MCF 10A (cell line): ENCODE data around the gene ELP5. TPM values are rescaled to one million over a fixed set of nuclear protein-coding genes. Genes with fewer than 3 reads are reported as not detected.

Experiments used
- BruUV-seq: library from RNA; stranded (reverse); fragments of 400-500 nt; replicated peaks from 2 replicates; lab custom pipeline; 2021; lab: Mats Ljungman, UMichigan
- CTCF ChIA-PET: fragments of 300-600 bp; sonication (Branson Sonifier 250); formaldehyde crosslinking; extraction: SDS; loops from one replicate; lab custom pipeline; 2021; ENCODE audit warnings: antibody characterized with exemption, inconsistent platforms; lab: Yijun Ruan, JAX
- POLR2A ChIA-PET: fragments of 300-600, 350-650 bp; sonication (Branson Sonifier 250); formaldehyde crosslinking; extraction: SDS; loops from one replicate; lab custom pipeline; 2020; ENCODE audit warnings: antibody characterized with exemption, inconsistent platforms; lab: Yijun Ruan, JAX
- DNase-seq: peaks from one replicate; pipeline ENCODE4 v3.0.0-alpha.2; 2018; ENCODE audit not compliant: unreplicated experiment
- H3K27ac Mint-ChIP-seq: one replicate; pipeline ENCODE4 v1.8.0; 2022; ENCODE audit warnings: mild to moderate bottlenecking, low read depth, mixed read lengths; ENCODE audit not compliant: unreplicated experiment
- H3K27me3 Mint-ChIP-seq: one replicate; pipeline ENCODE4 v1.8.0; 2022; ENCODE audit warnings: mixed read lengths; ENCODE audit not compliant: insufficient read depth, unreplicated experiment
- H3K36me3 Mint-ChIP-seq: one replicate; pipeline ENCODE4 v1.8.0; 2022; ENCODE audit warnings: mild to moderate bottlenecking, moderate library complexity, mixed read lengths; ENCODE audit not compliant: insufficient read depth, unreplicated experiment
- H3K4me1 Mint-ChIP-seq: one replicate; pipeline ENCODE4 v1.8.0; 2022; ENCODE audit warnings: mixed read lengths; ENCODE audit not compliant: insufficient read depth, unreplicated experiment
- H3K4me3 Mint-ChIP-seq: one replicate; pipeline ENCODE4 v1.8.0; 2022; ENCODE audit warnings: mild to moderate bottlenecking, moderate library complexity, mixed read lengths; ENCODE audit not compliant: unreplicated experiment
- H3K9me3 Mint-ChIP-seq: one replicate; pipeline ENCODE4 v1.8.0; 2022; ENCODE audit warnings: mixed read lengths; ENCODE audit not compliant: unreplicated experiment
- CTCF ChIP-seq: fragments of 200-600 bp; IDR thresholded peaks from one replicate; pipeline ENCODE4 v1.8.0; 2022; ENCODE audit warnings: antibody characterized with exemption, mild to moderate bottlenecking; ENCODE audit not compliant: unreplicated experiment
- intact Hi-C: fragments of 100-400 bp; cut with micrococcal nuclease; formaldehyde crosslinking; loops from 2 replicates; pipeline ENCODE4 v1.14.1; 2022
- microRNA-seq: library from miRNA; unstranded; fragments of <30 nt; microRNA quantifications from one replicate; pipeline ENCODE4 v1.2.0, GENCODE V29; 2022
- total RNA-seq: library from RNA; stranded (reverse); gene quantifications from 2 replicates; pipeline ENCODE4 v1.2.3, GENCODE V29; 2022

The ELP5 gene
- total RNA-seq, 1 experiment from 2014 or later: 91.3 TPM

- H3K27ac Mint-ChIP-seq: peak within 1 kb of the TSS; percentile 90
- ChIA-PET POLR2A (interaction anchor here (0.6 to 0.7 kb wide), 3 partner anchors 22 to 363 kb away, joined by 3 read pairs; no protein-coding TSS in a partner anchor), CTCF (no interaction called here)
- H3K4me1 Mint-ChIP-seq: peaks cover 24% of the 10 kb centered on the region
- no peaks in the 10 kb centered on the region for H3K27me3 Mint-ChIP-seq
- peak; percentile 100 for DNase-seq
- intact Hi-C loops: no loop called here
- no peak for TF ChIP-seq CTCF
- H3K4me3 Mint-ChIP-seq: peak within 1 kb of the TSS; percentile 88
- H3K9me3 Mint-ChIP-seq: no peaks in the 10 kb centered on the region
- no TSS peak for BruUV-seq
- peaks cover 48% of the 10 kb centered on the region for H3K36me3 Mint-ChIP-seq
These were observed 55.1 kb downstream of the ELP5 start, which contains the start of gene EIF5A for GRCh38 chr17:7306911-7307685. TSS of gene EIF5A (plus strand) at chr17:7307628. CDS start at chr17:7309636, 2,008 bp downstream.

- no TSS peak for BruUV-seq
- POLR2A ChIA-PET: interaction anchor here (0.7 to 3.0 kb wide), 16 partner anchors 12 to 262 kb away, joined by 3 to 18 read pairs (median 3); partner anchors contain the start of genes GABARAP, NEURL4 and POLR2A
- intact Hi-C loops: no loop called here
- CTCF ChIA-PET: interaction anchor here (0.6 to 1.8 kb wide), 4 partner anchors 11 to 43 kb away, joined by 3 to 10 read pairs (median 4); partner anchors contain the start of gene SLC2A4
- no peak for DNase-seq
- H3K27ac Mint-ChIP-seq: peak overlapping the region; percentile 90
- peak overlapping the region; percentile 88 for H3K4me3 Mint-ChIP-seq
- H3K36me3 Mint-ChIP-seq: peaks cover 57% of the 10 kb centered on the region
- TF ChIP-seq CTCF: peak; percentile 11
- no peaks in the 10 kb centered on the region for H3K27me3 Mint-ChIP-seq
- H3K9me3 Mint-ChIP-seq: no peaks in the 10 kb centered on the region
- peaks cover 25% of the 10 kb centered on the region for H3K4me1 Mint-ChIP-seq
These were observed 55.9 kb downstream of the ELP5 start for GRCh38 chr17:7307686-7308624.

GRCh38 chr17:7308625-7309433 lies 56.8 kb downstream of the ELP5 start:
- Mint-ChIP-seq H3K27ac (peak overlapping the region; percentile 90), H3K4me1 (peaks cover 29% of the 10 kb centered on the region), H3K36me3 (peaks cover 65% of the 10 kb centered on the region), H3K4me3 (peak overlapping the region; percentile 88), H3K9me3 (no peaks in the 10 kb centered on the region), H3K27me3 (no peaks in the 10 kb centered on the region)
- TSS peak; percentile 93 for BruUV-seq
- no peak for TF ChIP-seq CTCF
- DNase-seq: peak; percentile 87
- CTCF ChIA-PET: interaction anchor here (0.6 to 1.8 kb wide), 5 partner anchors 12 to 44 kb away, joined by 3 to 10 read pairs (median 5); partner anchors contain the start of gene SLC2A4
- intact Hi-C loops: no loop called here
- POLR2A ChIA-PET: interaction anchor here (0.7 to 3.0 kb wide), 19 partner anchors 12 to 408 kb away, joined by 3 to 18 read pairs (median 3); partner anchors contain the start of genes CTDNEP1, ELP5, GABARAP and NEURL4

Small RNA genes lying within 50 kb of the gene (microRNA-seq; reads per million reads assigned to microRNA genes)
- 1,631 reads per million, percentile 89 among the genes with 10 or more reads in this experiment for gene MIR324

Other genes with a start within 250 kb of the ELP5 start
- 155 and 209 TPM in 2 replicates for gene RNASEK, start 239.6 kb upstream of the ELP5 start, total RNA-seq
- not detected in 2 replicates for gene BCL6B, start 229.2 kb upstream of the ELP5 start, total RNA-seq
- gene SLC16A13, start 216.2 kb upstream of the ELP5 start, total RNA-seq: 7.5 and 11.1 TPM in 2 replicates
- gene SLC16A11, start 208.1 kb upstream of the ELP5 start, total RNA-seq: not detected in 2 replicates
- gene CLEC10A, start 172.0 kb upstream of the ELP5 start, total RNA-seq: not detected in 2 replicates
- not detected in 2 replicates for gene ASGR2, start 137.4 kb upstream of the ELP5 start, total RNA-seq
- gene ASGR1, start 72.8 kb upstream of the ELP5 start, total RNA-seq: 0.37 and 0.59 TPM in 2 replicates
- 7.6 TPM in 2 replicates for gene DLG4, start 32.4 kb upstream of the ELP5 start, total RNA-seq
- gene ACADVL, start 32.3 kb upstream of the ELP5 start, total RNA-seq: 387 and 413 TPM in 2 replicates
- 34.9 and 37.4 TPM in 2 replicates for gene DVL2, start 17.7 kb upstream of the ELP5 start, total RNA-seq
- gene PHF23, start 12.8 kb upstream of the ELP5 start, total RNA-seq: 41.8 and 47.1 TPM in 2 replicates
- 226 and 294 TPM in 2 replicates for gene GABARAP, start 9.8 kb upstream of the ELP5 start, total RNA-seq
- 145 and 148 TPM in 2 replicates for gene CTDNEP1, start 481 bp upstream of the ELP5 start, total RNA-seq
- 20.8 and 23.9 TPM in 2 replicates for gene CLDN7, start 10.3 kb downstream of the ELP5 start, total RNA-seq
- gene SLC2A4, start 29.5 kb downstream of the ELP5 start, total RNA-seq: not detected in 2 replicates
- 0.40 and 0.44 TPM in 2 replicates for gene YBX2, start 42.4 kb downstream of the ELP5 start, total RNA-seq
- 1,142 and 1,190 TPM in 2 replicates for gene EIF5A, start 55.4 kb downstream of the ELP5 start, total RNA-seq
- 29.4 and 49.8 TPM in 2 replicates for gene GPS2, start 63.1 kb downstream of the ELP5 start, total RNA-seq
- 36.9 and 39.3 TPM in 2 replicates for gene NEURL4, start 77.1 kb downstream of the ELP5 start, total RNA-seq
- gene ACAP1, start 84.3 kb downstream of the ELP5 start, total RNA-seq: 4.4 and 4.9 TPM in 2 replicates
- 9.2 and 10.1 TPM in 2 replicates for gene KCTD11, start 99.9 kb downstream of the ELP5 start, total RNA-seq
- not detected in 2 replicates for gene TMEM95, start 102.9 kb downstream of the ELP5 start, total RNA-seq
- 6.4 and 8.0 TPM in 2 replicates for gene TNK1, start 128.9 kb downstream of the ELP5 start, total RNA-seq
- 53.8 and 59.0 TPM in 2 replicates for gene PLSCR3, start 142.3 kb downstream of the ELP5 start, total RNA-seq
- 35.2 and 42.9 TPM in 2 replicates for gene TMEM256, start 151.9 kb downstream of the ELP5 start, total RNA-seq
- 6.7 and 9.0 TPM in 2 replicates for gene NLGN2, start 155.6 kb downstream of the ELP5 start, total RNA-seq
- not detected in 2 replicates for gene SPEM1, start 168.1 kb downstream of the ELP5 start, total RNA-seq
- gene SPEM2, start 173.4 kb downstream of the ELP5 start, total RNA-seq: not detected in 2 replicates
- not detected in 2 replicates for gene SPEM3, start 176.6 kb downstream of the ELP5 start, total RNA-seq
- gene TMEM102, start 183.2 kb downstream of the ELP5 start, total RNA-seq: 6.1 and 6.3 TPM in 2 replicates
- 0.84 and 2.1 TPM in 2 replicates for gene FGF11, start 187.3 kb downstream of the ELP5 start, total RNA-seq
- gene CHRNB1, start 192.8 kb downstream of the ELP5 start, total RNA-seq: 3.3 and 7.8 TPM in 2 replicates
- 26.3 and 29.1 TPM in 2 replicates for gene ZBTB4, start 227.4 kb downstream of the ELP5 start, total RNA-seq
- not detected in 2 replicates for gene SLC35G6, start 229.2 kb downstream of the ELP5 start, total RNA-seq
- gene POLR2A, start 232.2 kb downstream of the ELP5 start, total RNA-seq: 89.6 and 107 TPM in 2 replicates